Ovary (tissue), 3 donors: ENCODE measurements around the gene NGF.

Experiments
- CTCF ChIP-seq, 3 donors: fragments of 450-650 bp in 2 of 3; fragments of 200-600 bp in 1 of 3; IDR thresholded peaks; one replicate each; pipeline versions ENCODE4 v1.5.1 to v1.8.0; 2016 to 2022; ENCODE audit warnings: antibody characterized with exemption in 3 of 3, mild to moderate bottlenecking in 1 of 3
- EP300 ChIP-seq: sonication (generic); formaldehyde crosslinking; IDR thresholded peaks from one replicate; pipeline ENCODE4 v1.6.1; 2017; ENCODE audit warnings: antibody characterized with exemption
- POLR2A ChIP-seq: fragments of 450-650 bp; IDR thresholded peaks from one replicate; pipeline ENCODE4 v1.6.1; 2017; ENCODE audit warnings: antibody characterized with exemption, mild to moderate bottlenecking, moderate library complexity
- donor health status: DM: no; HTN: no; CAD: no.

GRCh38 chr1:115280064-115280463, 58.0 kb downstream of the NGF start:
- TF ChIP-seq POLR2A (no peak), CTCF (IDR thresholded peaks at IDR 0.05) (no peak), EP300 (no peak)
